SK-N-MC (cell line): ENCODE measurements around the gene OSBPL1A.

Experiments used
- EZH2 ChIP-seq: fragments of 200-600 bp; sonication (generic); IDR thresholded peaks from one replicate; pipeline ENCODE4 v1.6.1; 2017; ENCODE audit warnings: antibody characterized with exemption
- FOXP2 ChIP-seq: optimal IDR thresholded peaks from 2 replicates; pipeline ENCODE3; 2011; ENCODE audit warnings: mild to moderate bottlenecking, moderate library complexity; ENCODE audit not compliant: insufficient read depth; ENCODE audit errors: extremely low read length, control extremely low read depth
- POLR2AphosphoS5 ChIP-seq: IDR thresholded peaks from 2 replicates; pipeline ENCODE4 v1.6.1; 2012; ENCODE audit warnings: mild to moderate bottlenecking, low read depth, low read length, borderline replicate concordance

DNA sequence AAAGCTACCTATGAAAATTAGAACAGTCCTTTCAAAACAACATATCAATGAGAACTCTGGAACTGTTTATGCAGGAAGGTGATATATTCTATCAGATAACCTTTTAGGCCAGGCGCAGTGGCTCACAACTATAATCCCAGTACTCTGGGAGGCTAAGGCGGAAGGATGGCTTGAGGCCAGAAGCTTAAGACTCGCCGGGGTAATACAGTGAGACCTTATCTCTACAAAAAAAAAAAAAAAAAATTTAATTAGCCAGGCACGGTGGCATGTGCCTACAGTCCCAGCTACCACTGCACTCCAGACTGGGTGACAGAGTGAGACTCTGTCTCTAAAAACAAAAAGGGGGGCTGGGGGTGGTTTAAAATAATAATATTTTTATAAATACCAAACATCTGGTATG lies 77.9 kb downstream of the OSBPL1A start:
- TF ChIP-seq EZH2 = no peak
- TF ChIP-seq POLR2AphosphoS5 = no peak
- TF ChIP-seq FOXP2 = no peak
